PFSK-1 (cell line): ENCODE data around the gene BTBD9.

Source experiments
- FOXP2 ChIP-seq: optimal IDR thresholded peaks from 2 replicates; pipeline ENCODE3; 2011; ENCODE audit warnings: borderline replicate concordance, control low read depth, inconsistent platforms; ENCODE audit not compliant: insufficient read depth; ENCODE audit errors: extremely low read length, extremely low read depth
- POLR2AphosphoS5 ChIP-seq: IDR thresholded peaks from 2 replicates; pipeline ENCODE4 v1.6.1; 2012; ENCODE audit warnings: low read depth, mild to moderate bottlenecking, control low read depth, low read length, moderate library complexity
- REST ChIP-seq, 2 experiments: IDR thresholded peaks; 2 replicates each; pipeline versions ENCODE4 v1.6.1 to v1.8.0; 2011 to 2012; ENCODE audit warnings: low read depth in 2 of 2, low read length in 2 of 2, control low read depth in 1 of 2, inconsistent platforms in 1 of 2, mild to moderate bottlenecking in 1 of 2, moderate library complexity in 1 of 2; ENCODE audit not compliant: insufficient read depth in 1 of 2
- SIN3A ChIP-seq: IDR thresholded peaks from 2 replicates; pipeline ENCODE4 v1.6.1; 2012; ENCODE audit warnings: mild to moderate bottlenecking, low read length, moderate library complexity, borderline replicate concordance; ENCODE audit not compliant: insufficient read depth
- TAF1 ChIP-seq: IDR thresholded peaks from 2 replicates; pipeline ENCODE4 v1.6.1; 2012; ENCODE audit warnings: low read length, control low read depth, borderline replicate concordance; ENCODE audit not compliant: insufficient read depth

BTBD9 gene

GRCh38 chr6:38133932-38134703 is 505.6 kb downstream of the BTBD9 start:
- TF ChIP-seq SIN3A (no peak), REST (IDR thresholded peaks at IDR 0.05; ENCODE audit: insufficient read depth in 1 of 2, low read depth in 2 of 2, low read length in 2 of 2) (no peak)

- TF ChIP-seq REST (IDR thresholded peaks at IDR 0.05; ENCODE audit: insufficient read depth in 1 of 2, low read depth in 2 of 2, low read length in 2 of 2) = no peak
- no peak for TF ChIP-seq POLR2AphosphoS5
- TF ChIP-seq SIN3A = no peak
- TF ChIP-seq TAF1 = no peak
- TF ChIP-seq FOXP2 = no peak
Observed at GRCh38 chr6:38131527-38131965, 508.2 kb downstream of the BTBD9 start.

GRCh38 chr6:38127284-38127683 is 512.4 kb downstream of the BTBD9 start:
- TF ChIP-seq REST (IDR thresholded peaks at IDR 0.05; ENCODE audit: insufficient read depth in 1 of 2, low read depth in 2 of 2, low read length in 2 of 2) (no peak), SIN3A (no peak), POLR2AphosphoS5 (no peak), TAF1 (no peak), FOXP2 (no peak)

GRCh38 chr6:38119516-38119915 is 520.2 kb downstream of the BTBD9 start:
- TF ChIP-seq SIN3A (no peak), TAF1 (no peak)

- no peak for TF ChIP-seq REST (IDR thresholded peaks at IDR 0.05; ENCODE audit: insufficient read depth in 1 of 2, low read depth in 2 of 2, low read length in 2 of 2)
- no peak for TF ChIP-seq SIN3A
- TF ChIP-seq POLR2AphosphoS5 = no peak
- no peak for TF ChIP-seq TAF1
- TF ChIP-seq FOXP2 = no peak
Observed at GRCh38 chr6:38118791-38119365, 520.9 kb downstream of the BTBD9 start.
